Measurements from ENCODE around the gene SRGAP2B. TPM values are rescaled to one million over a fixed set of nuclear protein-coding genes. Genes with fewer than 3 reads are reported as not detected.

The SRGAP2B gene
- total RNA-seq, 3 donors from 2014 or later, result 5.7 to 25.8 (median 10.6) TPM

Other genes starting within 250 kb of the SRGAP2B start
- gene FAM72D, start 646 bp upstream of the SRGAP2B start, total RNA-seq, result 1 to 10 TPM in 1 of 3 donors, under 1 TPM in 2; 0.19 to 1.1 (median 0.26) TPM
- not detected for gene PPIAL4D, start 146.8 kb upstream of the SRGAP2B start, total RNA-seq

Measured in mucosa of descending colon (tissue), 3 donors.